Prostate gland (tissue), 2 donors: ENCODE results near the gene ITFG1. TPM values are rescaled to one million over a fixed set of nuclear protein-coding genes. Genes with fewer than 3 reads are reported as not detected.

Experiments used
- DNase-seq: peaks from one replicate; pipeline ENCODE4 v3.0.0-alpha.2; 2019; ENCODE audit warnings: low spot score
- H3K27ac ChIP-seq, 2 donors: fragments of 200-600 bp; sonication (generic); 2 replicates each; pipeline ENCODE4 v1.5.1; 2017 to 2019
- H3K27me3 ChIP-seq: fragments of 200-600 bp; sonication (generic); replicated peaks from 2 replicates; pipeline ENCODE4 v1.5.1; 2019; ENCODE audit not compliant: insufficient read depth
- H3K36me3 ChIP-seq, 2 donors: fragments of 200-600 bp; sonication (generic); 1 replicate in 1 of 2; 2 replicates in 1 of 2; pipeline versions ENCODE4 v1.5.1 to v1.8.1; 2017 to 2019
- H3K4me1 ChIP-seq: fragments of 200-600 bp; sonication (generic); replicated peaks from 2 replicates; pipeline ENCODE4 v1.5.1; 2019
- H3K4me3 ChIP-seq, 2 donors: fragments of 200-600 bp; sonication (generic); 2 replicates each; pipeline ENCODE4 v1.5.1; 2017 to 2019
- H3K9me3 ChIP-seq: fragments of 200-600 bp; sonication (generic); 2 replicates; pipeline ENCODE4 v1.5.1; 2017
- POLR2A ChIP-seq: fragments of 450-650 bp; IDR thresholded peaks from one replicate; pipeline ENCODE4 v1.6.1; 2016; ENCODE audit warnings: antibody characterized with exemption, mild to moderate bottlenecking
- POLR2AphosphoS5 ChIP-seq: sonication (generic); formaldehyde crosslinking; IDR thresholded peaks from one replicate; pipeline ENCODE4 v1.6.1; 2017; ENCODE audit warnings: antibody characterized with exemption
- WGBS: methylation state at CpG from one replicate; pipeline ENCODE4 v1.1.5; 2018; 5-methylcytosine and 5-hydroxymethylcytosine counted together
- intact Hi-C: fragments of 100-400 bp; cut with DNase I; formaldehyde crosslinking; loops from one replicate; pipeline ENCODE4 v1.14.2; 2022
- total RNA-seq, 2 donors: library from RNA; depleted of rRNA; stranded (reverse); fragments of >200 nt; gene quantifications; one replicate each; pipeline ENCODE4 v1.1.0, GENCODE V29; 2016
- TF ChIP-seq, protein P1 (sequence below), 4 experiments: fragments of 200-600 bp in 2 of 4; fragments of 450-650 bp in 2 of 4; sonication (generic) in 2 of 4; IDR thresholded peaks; 1 replicate in 3 of 4; 2 replicates in 1 of 4; pipeline ENCODE4 v1.5.1; 2016 to 2019; ENCODE audit warnings: antibody characterized with exemption in 4 of 4, mild to moderate bottlenecking in 2 of 4, moderate library complexity in 2 of 4

ITFG1 gene
- total RNA-seq, 2 donors from 2014 or later, result 49.1 to 104 TPM

DNA sequence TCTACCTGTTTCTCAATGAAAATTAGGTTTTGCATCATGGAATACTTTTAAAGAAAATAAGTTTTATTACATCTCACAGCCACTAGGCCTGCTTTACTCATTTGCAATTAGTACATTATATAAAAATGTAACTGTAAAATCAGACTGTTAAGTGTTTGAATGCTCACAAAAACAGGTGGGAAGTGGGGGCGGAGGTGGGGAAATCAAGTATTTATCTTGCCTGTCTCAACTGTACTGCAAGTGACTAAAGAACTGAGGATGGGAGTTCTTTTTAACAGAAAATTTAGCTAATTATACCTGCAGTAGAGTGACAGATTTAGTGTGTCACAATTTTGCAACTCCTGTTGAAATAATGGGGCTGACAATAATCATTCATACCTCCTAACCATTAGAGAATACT is 34.1 kb downstream of the ITFG1 start:
- TF ChIP-seq POLR2AphosphoS5 (no peak), POLR2A (no peak)
- TF ChIP-seq, protein P1, sequence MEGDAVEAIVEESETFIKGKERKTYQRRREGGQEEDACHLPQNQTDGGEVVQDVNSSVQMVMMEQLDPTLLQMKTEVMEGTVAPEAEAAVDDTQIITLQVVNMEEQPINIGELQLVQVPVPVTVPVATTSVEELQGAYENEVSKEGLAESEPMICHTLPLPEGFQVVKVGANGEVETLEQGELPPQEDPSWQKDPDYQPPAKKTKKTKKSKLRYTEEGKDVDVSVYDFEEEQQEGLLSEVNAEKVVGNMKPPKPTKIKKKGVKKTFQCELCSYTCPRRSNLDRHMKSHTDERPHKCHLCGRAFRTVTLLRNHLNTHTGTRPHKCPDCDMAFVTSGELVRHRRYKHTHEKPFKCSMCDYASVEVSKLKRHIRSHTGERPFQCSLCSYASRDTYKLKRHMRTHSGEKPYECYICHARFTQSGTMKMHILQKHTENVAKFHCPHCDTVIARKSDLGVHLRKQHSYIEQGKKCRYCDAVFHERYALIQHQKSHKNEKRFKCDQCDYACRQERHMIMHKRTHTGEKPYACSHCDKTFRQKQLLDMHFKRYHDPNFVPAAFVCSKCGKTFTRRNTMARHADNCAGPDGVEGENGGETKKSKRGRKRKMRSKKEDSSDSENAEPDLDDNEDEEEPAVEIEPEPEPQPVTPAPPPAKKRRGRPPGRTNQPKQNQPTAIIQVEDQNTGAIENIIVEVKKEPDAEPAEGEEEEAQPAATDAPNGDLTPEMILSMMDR (IDR thresholded peaks at IDR 0.05), result no peak
- intact Hi-C loops, result no loop called here
- no peaks in the 10 kb centered on the region for H3K4me1 ChIP-seq
- DNase-seq, result no peak
- no peak overlapping the region for H3K4me3 ChIP-seq
- H3K9me3 ChIP-seq, result no peaks in the 10 kb centered on the region
- H3K27me3 ChIP-seq, result no peaks in the 10 kb centered on the region
- peaks cover 0 to 4% of the 10 kb centered on the region in 2 donors for H3K36me3 ChIP-seq
- 92% methylated on average over 1 of the region's 1 CpG for WGBS
- H3K27ac ChIP-seq, result no peak overlapping the region

DNA sequence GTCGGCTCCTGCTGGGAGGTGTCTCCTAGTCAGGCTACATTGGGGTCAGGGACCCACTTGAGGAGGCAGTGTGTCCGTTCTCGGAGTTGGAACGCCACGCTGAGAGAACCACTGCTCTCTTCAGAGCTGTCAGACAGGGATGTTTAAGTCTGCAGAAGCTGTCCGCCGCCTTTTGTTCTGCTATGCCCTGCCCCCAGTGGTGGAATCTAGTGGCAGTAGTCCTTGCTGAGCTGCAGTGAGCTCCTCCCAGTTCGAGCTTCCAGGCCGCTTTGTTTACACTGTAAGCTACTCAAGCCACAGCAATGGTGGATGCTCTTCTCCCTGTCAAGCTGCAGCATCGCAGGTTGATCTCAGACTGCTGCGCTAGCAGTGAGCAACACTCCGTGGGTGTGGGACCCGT is 36.0 kb downstream of the ITFG1 start:
- 89% methylated on average over 13 of the region's 13 CpGs for WGBS
- H3K27me3 ChIP-seq, result no peaks in the 10 kb centered on the region
- no peak for DNase-seq
- no peak overlapping the region for H3K4me3 ChIP-seq
- H3K4me1 ChIP-seq, result no peaks in the 10 kb centered on the region
- no peaks in the 10 kb centered on the region for H3K9me3 ChIP-seq
- H3K27ac ChIP-seq, result no peak overlapping the region
- TF ChIP-seq POLR2AphosphoS5 (no peak), POLR2A (no peak)
- TF ChIP-seq, protein P1 (IDR thresholded peaks at IDR 0.05), result no peak
- peaks cover 0 to 4% of the 10 kb centered on the region in 2 donors for H3K36me3 ChIP-seq
- intact Hi-C loops, result no loop called here

DNA sequence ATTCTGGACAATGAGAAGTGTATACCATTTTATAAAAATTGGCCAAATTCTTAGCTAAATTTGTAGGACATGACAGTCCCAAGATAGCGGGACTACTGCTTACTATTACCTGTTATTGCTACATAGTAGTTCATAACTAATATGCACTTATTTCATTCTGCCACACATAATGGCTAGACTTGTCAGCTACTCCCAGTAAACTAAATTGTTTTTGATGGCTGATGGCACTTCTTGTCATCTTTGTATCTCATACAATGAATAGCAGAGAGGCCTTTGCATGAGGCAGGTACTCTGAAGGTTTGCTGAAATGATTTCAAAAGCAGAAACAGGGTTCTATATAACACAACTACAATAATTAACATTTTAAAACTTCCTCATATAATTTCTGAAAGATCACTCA is 44.0 kb downstream of the ITFG1 start:
- H3K27me3 ChIP-seq, result no peaks in the 10 kb centered on the region
- no peaks in the 10 kb centered on the region for H3K4me1 ChIP-seq
- WGBS, result 94% methylated on average over 1 of the region's 1 CpG
- intact Hi-C loops, result no loop called here
- H3K4me3 ChIP-seq, result no peak overlapping the region
- no peaks in the 10 kb centered on the region for H3K9me3 ChIP-seq
- no peak overlapping the region for H3K27ac ChIP-seq
- TF ChIP-seq POLR2AphosphoS5 (no peak), POLR2A (no peak)
- TF ChIP-seq, protein P1 (IDR thresholded peaks at IDR 0.05), result no peak
- no peaks in the 10 kb centered on the region for H3K36me3 ChIP-seq
- no peak for DNase-seq

DNA sequence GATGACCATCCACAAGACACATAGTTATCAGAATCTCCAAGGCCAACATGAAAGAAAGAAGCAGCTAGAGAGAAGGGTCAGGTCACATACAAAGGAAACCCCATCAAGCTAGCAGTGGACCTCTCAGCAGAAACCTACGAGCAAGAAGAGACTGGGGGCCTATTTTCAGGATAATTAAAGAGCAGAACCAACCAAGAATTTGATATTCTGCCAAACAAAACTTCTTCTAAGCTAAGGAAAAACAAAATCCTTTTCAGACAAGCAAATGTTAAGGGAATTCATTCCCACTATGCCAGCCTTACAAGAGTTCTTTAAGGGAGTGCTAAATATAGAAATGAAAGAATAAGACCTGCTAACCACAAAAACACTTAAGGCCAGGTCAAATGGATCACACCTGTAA is 47.8 kb downstream of the ITFG1 start:
- Histone ChIP-seq H3K36me3 (no peaks in the 10 kb centered on the region), H3K27ac (no peak overlapping the region), H3K27me3 (no peaks in the 10 kb centered on the region), H3K9me3 (no peaks in the 10 kb centered on the region), H3K4me1 (no peaks in the 10 kb centered on the region), H3K4me3 (no peak overlapping the region)
- no peak for TF ChIP-seq POLR2A
- TF ChIP-seq, protein P1 (IDR thresholded peaks at IDR 0.05), result no peak
- TF ChIP-seq POLR2AphosphoS5, result no peak
- DNase-seq, result no peak
- intact Hi-C loops, result no loop called here
- WGBS, result 65% methylated on average over 1 of the region's 1 CpG

DNA sequence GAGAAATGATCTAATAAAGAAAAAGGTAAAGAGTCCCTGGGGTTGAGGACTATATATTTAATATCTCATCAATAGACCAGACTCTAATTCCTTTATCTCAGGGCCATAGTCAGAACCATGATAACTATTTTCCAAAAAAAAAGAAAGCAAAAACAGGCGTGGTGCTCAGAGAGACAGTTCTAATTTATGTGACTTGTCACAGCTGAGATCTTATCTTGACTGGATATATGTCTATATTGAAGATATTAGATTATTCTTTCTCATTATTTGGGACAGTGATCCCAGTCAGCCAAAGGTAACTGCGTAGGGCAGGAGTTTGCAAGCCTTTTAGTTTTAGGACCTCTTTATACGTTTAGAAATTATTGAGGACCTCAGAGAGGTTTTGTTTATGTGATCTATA is 52.4 kb downstream of the ITFG1 start:
- intact Hi-C loops, result no loop called here
- TF ChIP-seq, protein P1 (IDR thresholded peaks at IDR 0.05), result no peak
- TF ChIP-seq POLR2AphosphoS5, result no peak
- no peak for TF ChIP-seq POLR2A
- Histone ChIP-seq H3K36me3 (no peaks in the 10 kb centered on the region), H3K4me1 (no peaks in the 10 kb centered on the region), H3K4me3 (no peak overlapping the region), H3K9me3 (no peaks in the 10 kb centered on the region), H3K27me3 (no peaks in the 10 kb centered on the region), H3K27ac (no peak overlapping the region)
- DNase-seq, result no peak
- WGBS, result 76% methylated on average over 3 of the region's 3 CpGs
